ENCODE measurements around the gene EDC3. TPM values are rescaled to one million over a fixed set of nuclear protein-coding genes. Genes with fewer than 3 reads are reported as not detected.

EDC3 gene
- polyA plus RNA-seq, 1 of the 3 experiments (the other 2 are of a cell fraction), result 34.9 TPM

GRCh38 chr15:74723187-74723586, 27.4 kb upstream of the EDC3 start:
- CTCF ChIA-PET, result interaction anchor here (5.1 kb wide), 1 partner anchor 46 kb away, joined by 32 read pairs; no protein-coding TSS in a partner anchor
- H3K9ac ChIP-seq, result no peak overlapping the region

More at GRCh38 chr15:74723187-74723586, 27.4 kb upstream of the EDC3 start:
- H3K27me3 ChIP-seq (ENCODE audit: insufficient read depth), result peaks cover 7% of the 10 kb centered on the region; the same call in 1 of the 2 replicates
- no peak overlapping the region for H2AFZ ChIP-seq (ENCODE audit: low read depth)
- H3F3A ChIP-seq (replicated peaks; ENCODE audit: insufficient read depth), result no peaks in the 10 kb centered on the region
- no peaks in the 10 kb centered on the region for H4K20me1 ChIP-seq (ENCODE audit: insufficient read depth)
- H3K36me3 ChIP-seq (replicated peaks in 1 of 2; ENCODE audit: control insufficient read depth in 1 of 2, insufficient read depth in 2 of 2, low read length in 1 of 2), result no peaks in the 10 kb centered on the region
- POLR2A ChIA-PET, result no interaction called here
- DNase-seq, result no peak
- H3K9me3 ChIP-seq, result no peaks in the 10 kb centered on the region
- H3K27ac ChIP-seq (ENCODE audit: low read depth in 2 of 2, low read length in 1 of 2), result no peak overlapping the region
- H3K79me2 ChIP-seq (ENCODE audit: insufficient read depth), result no peaks in the 10 kb centered on the region
- H3K4me2 ChIP-seq, result no peak overlapping the region
- TF ChIP-seq FOXJ3 (CRISPR knock-in tag; IDR thresholded peaks at IDR 0.05) (no peak), FOXM1 (IDR thresholded peaks at IDR 0.05; ENCODE audit: low read depth) (no peak), PBX3 (IDR thresholded peaks at IDR 0.05) (no peak), CHD2 (IDR thresholded peaks at IDR 0.05; ENCODE audit: low read length, partially characterized antibody) (no peak), CTCF (IDR thresholded peaks at IDR 0.05) (no peak), EZH2phosphoT487 (IDR thresholded peaks at IDR 0.05; ENCODE audit: borderline replicate concordance, low read depth) (no peak), FOSL2 (IDR thresholded peaks at IDR 0.05; ENCODE audit: borderline replicate concordance, low read depth) (no peak), USF2 (IDR thresholded peaks at IDR 0.05; ENCODE audit: borderline replicate concordance, low read depth, low read length) (no peak), REST (IDR thresholded peaks at IDR 0.05; ENCODE audit: low read depth, low read length) (no peak)
- no peak overlapping the region for H3K4me3 ChIP-seq (ENCODE audit: low read depth in 2 of 2, low read length in 1 of 2)
- 71% methylated on average over 1 of the region's 1 CpG for WGBS (ENCODE audit: low lambda C conversion rate)
- H3K4me1 ChIP-seq (ENCODE audit: control insufficient read depth in 1 of 2, insufficient read depth in 2 of 2, low read depth in 1 of 2, low read length in 1 of 2), result peaks cover 0 to 7% of the 10 kb centered on the region in 2 experiments; a peak in 1 of 4 replicates
- no peaks in the 10 kb centered on the region for H3K9me2 ChIP-seq
